NCI-H226 (cell line): Measurements from ENCODE around the gene SCAND1.
"Not testable (repeated sequence)": the region's sequence is repeated elsewhere in the genome, so short reads cannot be mapped to it uniquely, and the experiment has no call there.

Source experiments
- DNase-seq: peaks from one replicate; pipeline ENCODE4 v3.0.0-alpha.2; 2015

The SCAND1 gene

DNA sequence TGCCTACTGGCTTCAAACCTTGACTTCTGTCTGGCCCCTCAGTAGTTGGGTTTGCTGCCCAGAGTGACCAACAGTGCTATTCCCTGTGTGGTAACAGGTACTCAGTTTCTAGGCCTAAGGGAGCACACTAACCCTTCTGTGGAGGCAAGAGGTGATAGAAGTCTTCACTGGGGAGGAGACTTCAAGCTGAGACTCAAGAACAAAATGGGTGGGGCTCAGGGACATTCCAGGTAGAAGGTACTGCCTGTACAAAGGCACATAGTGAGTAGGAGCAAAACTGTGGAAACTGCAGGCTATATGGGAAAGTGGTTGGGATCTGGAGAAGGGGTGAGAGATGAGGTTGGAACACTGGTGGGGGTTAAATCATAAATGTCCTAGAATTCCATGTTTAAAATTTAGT lies 2.3 kb upstream of the SCAND1 start:
- no peak for DNase-seq

DNA sequence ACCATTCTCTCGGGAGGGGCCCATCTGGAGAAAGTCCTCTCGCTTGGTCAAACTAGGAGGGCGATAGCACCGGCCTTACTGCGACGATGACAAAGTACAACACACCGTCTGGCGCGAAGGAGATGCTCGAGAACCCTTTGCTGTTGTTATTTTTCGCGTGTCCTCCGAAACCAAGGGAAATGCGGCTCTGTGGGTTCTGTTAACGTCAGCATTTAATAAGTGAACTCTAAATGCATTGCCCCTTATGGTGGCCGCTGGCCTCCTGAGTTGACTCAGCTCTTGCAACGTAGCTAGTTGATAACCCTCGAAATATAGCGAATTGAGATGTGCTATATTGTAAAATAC lies 577 bp upstream of the SCAND1 start:
- no peak for DNase-seq

DNA sequence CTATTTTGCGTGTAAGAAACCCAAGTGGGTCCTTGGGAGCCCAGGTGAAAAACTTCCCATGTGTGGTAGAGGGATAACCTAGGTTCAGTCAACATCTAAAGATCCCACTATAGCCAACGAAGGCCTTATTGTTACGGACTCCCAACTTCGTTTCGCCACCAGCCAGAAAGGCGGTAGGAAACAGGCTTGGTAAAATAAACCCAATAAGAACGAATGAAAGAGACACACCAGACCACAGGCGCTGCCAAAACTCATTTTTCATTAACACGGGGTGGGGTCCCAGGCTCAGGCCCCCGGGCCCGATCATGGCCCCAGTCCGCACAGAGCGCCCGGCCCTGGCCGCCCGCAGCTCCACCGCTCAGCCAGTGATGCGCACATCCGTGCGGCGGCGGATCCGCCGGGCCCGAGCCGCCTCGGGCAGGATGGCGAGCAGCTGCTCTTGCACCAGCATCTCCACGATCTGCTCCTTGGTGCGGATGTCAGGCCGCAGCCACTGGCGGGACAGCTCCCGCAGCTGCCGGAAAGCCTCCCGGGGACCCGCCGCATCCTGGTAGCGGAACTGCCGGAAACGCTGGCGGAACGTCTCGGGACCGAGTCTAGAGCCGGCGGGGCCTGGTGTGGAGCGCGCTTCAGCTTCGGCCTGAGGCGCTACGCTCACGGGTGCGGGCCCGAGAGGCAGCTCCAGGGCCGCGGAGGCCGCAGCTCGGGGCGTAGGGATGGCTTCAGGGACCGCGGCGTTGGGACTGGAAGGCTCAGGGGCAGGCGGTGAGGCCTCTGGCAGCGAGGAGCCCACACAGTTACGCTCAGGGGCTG lies 709 bp downstream of the SCAND1 start:
- no peak for DNase-seq

DNA sequence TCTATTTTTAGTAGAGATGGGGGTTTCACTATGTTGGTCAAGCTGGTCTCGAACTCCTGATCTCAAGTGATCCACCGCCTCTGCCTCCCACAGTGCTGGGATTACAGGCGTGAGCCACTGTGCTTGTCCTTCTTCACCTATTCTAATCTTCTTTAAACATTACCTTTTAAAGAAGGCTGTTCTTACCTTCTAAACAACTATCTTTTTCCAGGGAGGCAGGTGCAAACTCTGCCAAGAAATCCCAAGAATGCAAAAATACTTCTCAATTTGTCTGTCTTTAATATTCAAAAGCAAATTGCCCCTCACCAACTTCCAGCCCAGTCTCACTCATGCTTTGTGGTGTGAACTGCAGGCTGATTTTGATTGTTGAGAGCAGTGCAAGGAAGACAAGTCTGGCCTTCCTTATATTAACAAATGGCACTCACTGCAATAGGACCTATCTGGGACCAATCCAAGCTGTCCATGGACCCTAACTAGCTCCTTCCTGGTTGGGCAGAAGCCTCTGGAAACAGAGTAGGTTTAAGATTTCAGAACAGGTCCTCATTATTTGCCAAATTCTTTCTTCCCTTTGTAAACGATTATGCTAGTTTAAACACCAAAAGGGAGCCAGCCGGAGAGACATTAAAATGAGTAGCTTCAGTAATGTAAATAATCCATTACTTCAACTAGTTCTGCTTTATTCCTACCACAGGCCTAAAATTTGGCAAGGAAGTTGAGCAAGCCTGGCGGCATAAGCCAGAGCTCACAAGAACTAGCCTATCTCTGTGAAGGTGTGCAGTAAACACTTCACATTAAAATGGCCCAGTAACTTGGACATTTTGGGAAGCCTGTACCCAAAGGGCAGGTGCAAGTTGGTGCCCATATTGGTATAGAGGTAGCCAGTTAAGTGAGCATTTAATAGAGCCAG lies 1.6 kb downstream of the SCAND1 start:
- no peak for DNase-seq

DNA sequence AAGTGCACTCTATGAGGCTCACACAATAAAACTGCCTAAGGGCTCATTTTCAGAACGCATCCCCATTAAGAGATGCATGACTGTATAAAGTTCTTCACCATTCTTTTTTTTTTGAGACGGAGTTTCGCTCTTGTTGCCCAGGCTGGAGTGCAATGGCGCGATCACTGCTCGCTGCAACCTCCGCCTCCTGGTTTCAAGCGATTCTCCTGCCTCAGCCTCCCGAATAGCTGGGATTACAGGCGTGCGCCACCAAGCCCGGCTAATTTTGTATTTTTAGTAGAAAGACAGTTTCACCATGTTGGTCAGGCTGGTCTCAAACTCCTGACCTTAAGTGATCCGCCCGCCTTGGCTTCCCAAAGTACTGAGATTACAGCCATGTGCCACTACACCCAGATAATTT lies 2.2 kb downstream of the SCAND1 start:
- DNase-seq, result not testable (repeated sequence)

DNA sequence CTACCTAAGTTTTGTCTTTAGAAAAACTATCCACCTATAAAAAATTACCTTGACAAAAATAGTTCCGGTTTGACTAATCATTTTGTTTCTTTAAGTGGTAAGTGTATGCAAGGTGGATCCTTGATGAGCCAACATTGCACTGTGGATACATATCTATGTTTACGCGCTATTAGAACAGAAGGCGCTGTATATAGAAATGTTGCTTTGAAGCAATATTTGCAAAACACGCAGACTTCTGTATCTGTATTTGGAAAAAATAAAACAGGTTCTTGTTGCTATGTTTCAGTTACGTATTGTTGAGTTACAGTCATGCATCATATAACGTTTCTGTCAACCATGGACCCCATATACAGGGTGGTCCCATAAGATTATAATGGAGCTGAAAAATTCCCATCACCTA lies 4.2 kb downstream of the SCAND1 start:
- no peak for DNase-seq

DNA sequence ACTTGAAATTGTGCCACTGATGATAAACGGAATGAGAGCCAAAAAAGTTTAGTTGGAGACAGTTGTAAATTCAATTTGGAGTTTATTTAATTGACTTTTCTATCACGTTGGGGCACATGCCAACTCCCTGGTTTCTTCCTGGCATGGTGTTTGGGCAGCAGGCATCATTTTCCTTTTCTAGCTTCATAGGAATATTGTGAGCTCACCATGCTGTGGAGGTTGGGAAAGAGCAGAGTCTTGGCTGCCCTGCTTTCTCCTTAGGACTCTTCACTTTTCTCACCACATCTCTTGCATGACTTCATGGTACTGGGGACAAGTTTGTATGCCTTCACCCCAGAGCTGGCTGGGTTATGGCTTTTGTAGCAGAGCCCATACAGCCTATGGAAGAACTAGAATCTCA lies 6.4 kb downstream of the SCAND1 start:
- DNase-seq, result no peak

DNA sequence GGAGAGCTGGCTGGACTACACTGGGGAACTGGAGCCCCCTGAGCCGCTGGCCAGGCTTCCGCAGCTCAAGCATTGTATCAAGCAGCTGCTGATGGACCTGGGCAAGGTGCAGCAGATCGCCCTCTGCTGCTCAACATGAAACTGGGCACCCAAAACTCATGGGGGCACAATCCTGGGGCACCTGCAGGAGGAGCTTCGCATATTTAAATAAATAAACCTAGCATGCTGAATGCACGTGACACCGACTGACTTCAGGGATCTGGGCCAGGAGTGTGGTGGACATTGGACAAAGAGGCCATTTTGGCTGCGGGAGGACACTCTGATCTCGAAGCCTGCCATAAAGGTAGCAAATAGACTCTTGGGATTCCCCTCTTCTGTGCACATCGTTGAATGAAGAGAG lies 6.8 kb downstream of the SCAND1 start:
- peak; percentile 31 for DNase-seq

DNA sequence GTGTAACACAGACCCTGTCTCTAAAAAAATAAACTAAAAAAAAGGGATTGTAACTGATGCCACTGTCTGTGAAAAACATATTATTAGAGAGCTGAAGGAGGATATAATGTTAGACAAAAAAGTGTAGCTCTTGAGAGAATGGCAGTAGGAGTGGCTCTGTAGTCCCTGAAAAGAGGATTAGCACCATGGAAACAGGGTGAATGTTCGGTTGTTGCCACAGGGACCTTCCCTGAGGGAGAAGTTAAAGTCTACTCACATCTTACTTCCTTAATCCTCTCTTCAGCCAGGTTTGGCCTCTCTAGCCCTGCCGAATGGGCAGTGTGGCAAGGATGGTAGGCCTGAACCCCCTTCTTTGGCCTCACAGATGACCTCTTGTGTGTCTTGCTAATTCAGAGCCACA lies 12.1 kb downstream of the SCAND1 start:
- DNase-seq, result no peak

DNA sequence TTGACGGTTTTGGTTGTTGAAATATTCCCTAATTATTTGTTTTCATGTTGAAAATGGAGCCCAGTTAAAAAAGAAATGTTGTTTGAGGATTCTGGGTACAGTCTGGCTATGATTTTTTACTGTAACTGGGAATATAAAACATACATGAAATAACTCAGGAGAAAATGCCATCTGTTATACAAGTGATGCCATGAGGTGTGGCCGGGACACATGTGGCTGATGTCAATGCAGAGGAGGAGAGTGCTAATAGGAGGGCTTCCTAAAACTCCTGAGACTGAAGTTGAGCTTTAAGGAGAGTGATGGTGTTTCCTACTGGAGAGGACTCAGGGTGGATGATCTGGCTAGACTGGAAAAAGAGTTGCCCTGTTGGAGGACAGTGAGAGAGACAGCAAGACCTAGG lies 12.7 kb downstream of the SCAND1 start:
- no peak for DNase-seq

DNA sequence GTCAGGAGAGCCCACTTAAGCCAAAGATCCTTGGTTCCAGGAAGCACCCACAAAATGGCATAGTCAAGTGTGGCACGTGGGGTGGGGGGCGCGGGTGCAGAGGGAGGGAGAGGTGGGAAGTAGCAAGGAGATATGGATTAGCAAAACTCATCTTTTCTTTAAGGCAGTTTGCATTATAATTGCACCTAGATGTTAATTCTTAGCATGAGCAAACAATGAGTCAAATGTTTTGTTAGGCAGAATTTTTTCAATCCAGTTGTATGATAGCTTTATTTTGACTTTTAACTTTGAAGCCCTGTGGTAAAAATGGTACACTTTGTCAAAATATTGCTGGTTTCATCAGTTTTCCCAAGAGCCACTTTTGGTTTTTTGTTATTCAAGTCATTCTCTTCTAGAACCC lies 15.0 kb downstream of the SCAND1 start:
- no peak for DNase-seq

DNA sequence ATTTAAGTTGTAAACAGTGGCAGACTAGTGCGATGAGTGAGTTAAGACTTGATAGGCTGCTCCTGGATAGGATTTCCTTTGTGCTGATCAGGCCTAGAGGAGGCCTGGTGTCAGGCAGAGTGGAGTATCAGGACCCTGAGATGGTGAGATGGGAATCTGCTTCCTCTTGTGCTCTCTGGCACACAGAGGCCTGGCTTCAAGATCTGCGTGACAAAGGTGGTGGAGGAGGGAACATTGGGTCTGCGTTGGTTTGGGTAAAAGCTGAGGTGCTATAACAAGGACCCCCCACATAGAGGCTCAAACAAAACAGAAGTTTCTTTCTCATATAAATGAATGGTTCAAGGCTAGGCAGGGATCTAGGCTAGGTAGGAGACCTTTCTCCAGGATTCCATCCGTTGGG lies 20.3 kb downstream of the SCAND1 start:
- no peak for DNase-seq

DNA sequence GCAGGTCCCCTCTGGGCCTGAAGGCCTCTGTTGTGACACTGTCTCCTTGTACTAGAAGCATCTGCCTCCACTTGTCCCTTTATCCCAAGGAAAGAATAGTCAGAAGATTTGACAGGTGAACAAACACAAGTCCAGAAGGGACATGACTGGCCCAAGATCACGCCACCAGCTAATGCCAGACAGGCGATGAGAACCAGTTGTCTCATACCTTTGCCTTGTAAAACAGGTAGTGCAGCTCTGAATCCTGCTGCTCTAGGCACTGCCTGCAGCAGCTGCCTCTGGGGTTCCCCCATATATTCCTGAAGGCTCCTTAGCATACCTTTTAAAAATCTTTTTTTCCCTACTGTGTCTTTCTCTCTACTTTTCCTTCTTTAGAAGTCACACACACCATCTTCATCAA lies 25.0 kb downstream of the SCAND1 start:
- DNase-seq, result no peak

DNA sequence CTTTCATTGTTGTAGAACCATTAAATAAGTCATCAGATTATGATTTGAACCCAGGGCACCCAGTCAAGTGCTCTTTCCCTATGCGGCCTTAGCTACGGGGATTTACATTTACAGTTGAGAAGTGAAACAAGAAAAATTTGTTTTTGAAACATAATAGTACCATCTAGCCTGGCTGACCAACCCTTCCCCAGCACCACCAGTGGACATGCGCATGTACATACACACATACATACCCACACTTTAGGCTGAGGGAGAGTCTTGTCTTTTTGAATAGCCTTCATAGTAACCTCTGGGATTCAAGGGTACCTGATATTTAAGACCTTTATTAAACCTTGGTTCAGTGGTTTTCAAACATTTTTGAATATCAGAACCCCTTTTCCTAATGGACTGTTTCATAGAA lies 33.8 kb downstream of the SCAND1 start:
- no peak for DNase-seq

DNA sequence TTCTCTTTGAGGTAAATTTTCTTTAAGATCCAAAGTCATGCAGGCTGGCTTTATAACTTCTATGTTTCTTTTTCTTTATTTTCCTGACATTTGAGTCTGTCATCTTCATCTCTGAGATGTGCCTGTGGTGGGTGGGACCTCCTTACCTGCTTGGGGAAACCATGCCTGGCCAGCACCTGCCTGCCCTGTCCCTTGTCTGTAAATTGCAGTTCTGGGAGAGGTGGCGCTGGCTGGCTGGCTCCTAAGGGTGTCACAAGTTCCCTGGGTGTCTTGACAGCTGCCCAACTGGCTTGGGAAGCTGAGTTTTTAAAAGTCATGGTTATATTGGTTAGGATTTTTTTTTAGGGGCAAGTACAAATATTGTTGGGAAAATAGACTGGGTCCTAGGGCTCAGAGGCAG lies 36.3 kb downstream of the SCAND1 start:
- DNase-seq, result no peak

DNA sequence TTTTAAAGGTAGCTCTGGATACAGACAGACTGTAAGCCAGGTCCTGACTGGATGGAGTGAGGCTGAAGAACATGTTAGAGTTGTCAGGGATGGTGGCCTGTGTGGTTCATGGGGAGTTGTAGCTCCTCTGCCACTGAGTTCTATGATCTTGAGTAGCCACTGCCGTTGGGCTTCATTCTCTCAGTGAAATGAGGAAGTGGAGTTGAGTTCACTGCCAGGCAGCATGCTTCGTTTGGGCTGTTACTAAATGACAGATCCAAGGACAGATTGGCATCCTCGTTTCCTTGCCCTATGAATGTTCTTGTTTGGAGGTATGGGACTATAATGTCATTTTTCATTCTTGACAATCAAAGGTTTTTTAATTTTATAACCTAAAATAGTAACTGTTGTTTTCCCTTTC lies 37.2 kb downstream of the SCAND1 start:
- no peak for DNase-seq

DNA sequence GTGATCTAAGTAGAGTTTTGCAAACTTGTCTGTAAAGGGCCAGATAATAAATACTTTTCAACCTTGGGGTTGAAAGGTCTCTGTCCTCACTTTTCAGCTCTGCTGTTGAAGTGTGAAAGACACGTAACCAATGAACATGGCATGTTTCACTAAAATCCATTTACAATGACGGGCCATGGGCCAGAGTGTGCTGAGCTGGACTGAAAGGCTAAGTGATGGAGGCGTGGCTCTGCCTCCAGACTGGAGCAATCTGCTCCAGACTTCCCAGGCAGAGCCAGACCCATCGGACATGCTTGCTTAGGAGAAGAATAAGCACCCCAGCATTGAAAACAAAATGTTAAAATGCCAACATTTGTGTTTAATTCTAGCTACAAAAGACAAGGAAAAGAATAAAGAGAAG lies 41.4 kb downstream of the SCAND1 start:
- no peak for DNase-seq

DNA sequence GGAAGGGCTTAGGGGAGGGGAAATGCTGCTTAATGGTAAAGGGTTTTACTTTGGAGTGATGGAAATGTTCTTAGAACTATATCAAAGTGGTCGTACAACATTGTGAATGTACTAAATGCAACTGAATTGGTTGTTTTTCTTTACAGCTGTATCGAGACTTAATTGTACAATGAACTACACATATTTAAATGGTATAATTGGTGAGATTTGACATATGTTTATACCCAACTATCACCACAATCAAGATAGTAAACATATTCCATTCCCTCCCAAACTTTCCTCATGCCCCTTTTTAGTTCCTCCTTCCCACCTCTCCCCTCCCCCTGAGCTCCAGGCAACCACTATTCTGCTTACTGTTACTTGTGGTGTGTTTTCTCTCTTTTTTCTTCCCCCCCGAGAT lies 44.0 kb downstream of the SCAND1 start:
- no peak for DNase-seq

DNA sequence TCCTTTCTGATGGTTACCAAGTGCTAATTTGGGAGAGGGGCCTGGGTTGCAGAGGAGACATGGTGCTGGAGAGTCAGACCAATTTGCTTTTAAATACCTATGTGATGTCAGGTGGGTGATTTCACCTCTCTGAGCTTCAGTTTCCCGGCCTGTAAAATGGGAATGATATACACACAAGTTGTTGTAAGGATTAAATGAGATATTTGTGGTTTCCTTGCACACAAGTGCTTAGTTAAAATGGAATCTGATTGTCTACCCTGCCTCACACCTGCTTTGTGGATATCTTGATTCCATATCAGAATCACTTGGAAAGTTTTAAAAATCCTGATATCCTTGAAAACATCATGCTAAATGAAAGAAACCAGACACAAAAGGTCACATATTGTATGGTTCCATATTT lies 44.5 kb downstream of the SCAND1 start:
- DNase-seq, result no peak

DNA sequence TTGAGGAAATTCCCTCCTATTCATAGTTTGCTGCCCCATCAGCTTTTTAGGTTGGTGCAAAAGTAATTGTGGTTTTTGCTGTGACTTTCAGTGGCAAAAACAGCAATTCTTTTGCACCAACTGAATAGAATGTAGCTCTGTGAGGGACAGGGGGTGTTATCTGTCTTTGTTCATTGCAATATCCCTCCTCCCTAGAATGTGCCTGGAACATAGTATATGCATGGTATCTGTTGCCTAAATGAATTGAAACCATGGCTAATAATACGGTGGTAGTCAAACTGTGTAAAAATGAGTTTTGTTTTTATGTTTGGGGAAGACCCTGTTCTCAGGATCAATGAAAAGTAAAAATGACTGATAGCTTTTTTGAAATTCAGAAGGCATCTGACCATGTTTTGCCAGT lies 45.1 kb downstream of the SCAND1 start:
- DNase-seq, result no peak

DNA sequence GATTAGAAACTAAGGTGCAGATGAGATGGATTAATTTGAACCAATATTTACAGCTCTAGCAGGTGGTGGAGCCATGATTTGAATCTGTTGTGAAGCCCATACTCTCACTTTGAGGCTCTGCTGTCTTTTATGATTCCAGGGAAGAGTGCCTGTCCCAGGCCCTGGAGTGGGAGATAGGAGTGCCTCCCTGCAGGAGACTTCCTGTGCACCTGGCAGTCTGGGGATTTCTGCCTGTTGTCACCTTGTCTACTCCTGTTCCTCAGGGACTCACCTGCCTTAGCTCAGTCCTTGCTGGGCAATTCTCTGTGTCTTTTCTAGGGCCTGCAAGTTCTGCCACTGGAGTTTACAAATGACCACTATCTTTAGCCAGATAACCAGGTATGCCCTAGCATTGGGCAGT lies 46.3 kb downstream of the SCAND1 start:
- no peak for DNase-seq

DNA sequence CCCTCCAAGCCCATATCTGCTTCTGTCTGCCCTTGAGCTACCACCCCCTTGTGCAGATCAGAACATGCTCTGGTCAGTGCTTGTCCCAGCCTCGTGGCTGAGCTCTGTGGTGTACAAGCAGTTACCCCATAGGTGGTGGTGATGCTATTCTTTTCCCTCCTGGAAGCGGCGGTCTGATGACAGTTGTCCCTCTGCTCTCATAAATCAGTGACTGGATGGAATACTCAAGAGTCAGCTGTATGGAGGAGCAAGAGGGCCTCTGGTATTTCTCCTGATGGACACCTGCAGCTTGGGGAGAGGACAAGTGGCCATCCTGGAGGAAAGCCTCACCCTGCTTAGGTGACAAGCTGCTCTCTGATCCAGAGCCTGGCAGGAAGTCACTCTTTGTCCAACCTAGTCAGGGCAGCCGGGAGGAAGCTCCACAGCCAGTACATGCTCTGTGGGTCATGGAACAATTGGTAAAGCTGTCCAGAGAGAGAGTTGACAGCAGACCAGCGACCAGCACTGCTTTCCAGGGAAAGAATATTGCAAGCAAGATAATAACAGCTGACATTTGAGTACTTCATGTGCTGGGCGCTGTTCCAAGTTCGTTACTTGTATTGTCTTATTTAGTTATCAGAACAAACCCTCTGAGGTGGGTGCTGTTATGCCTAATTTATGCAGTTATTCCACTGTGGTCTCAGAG lies 47.1 kb downstream of the SCAND1 start:
- no peak for DNase-seq

DNA sequence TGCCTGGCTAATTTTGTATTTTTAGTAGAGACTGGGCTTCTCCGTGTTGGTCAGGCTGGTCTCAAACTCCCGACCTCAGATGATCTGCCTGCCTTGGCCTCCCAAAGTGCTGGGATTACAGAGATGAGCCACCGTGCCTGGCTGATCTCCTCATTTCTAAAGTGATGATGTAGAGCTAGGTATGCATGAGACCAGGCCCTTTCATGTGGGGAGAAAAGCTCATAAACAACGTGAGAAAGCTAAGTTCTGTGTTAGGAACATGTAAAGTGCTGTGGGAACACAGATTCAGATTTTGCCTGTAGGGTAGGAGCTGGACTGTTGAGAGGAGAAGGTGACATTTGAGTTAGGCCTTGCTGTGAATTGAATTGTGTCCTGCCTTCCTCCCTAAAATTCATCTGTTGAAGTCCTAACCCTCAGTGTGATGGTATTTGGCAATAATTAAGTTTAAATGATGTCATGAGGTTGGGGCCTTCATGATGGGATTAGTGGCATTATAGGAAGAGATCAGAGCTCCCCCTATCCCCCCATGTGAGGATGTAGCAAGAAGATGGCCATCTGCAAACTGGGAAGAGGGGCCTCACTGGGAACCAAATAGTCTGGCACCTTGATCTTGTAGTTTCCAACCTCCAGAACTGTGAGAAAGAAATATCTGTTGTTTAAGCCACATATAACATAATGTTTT lies 49.2 kb downstream of the SCAND1 start:
- no peak for DNase-seq
